IgD-negative memory B cell (primary cell): Measurements from ENCODE around the gene SLC38A3. TPM values are rescaled to one million over a fixed set of nuclear protein-coding genes. Genes with fewer than 3 reads are reported as not detected.

Source experiments
- H3K27ac Mint-ChIP-seq, 3 donors: one replicate each; pipeline ENCODE4 v1.8.0; 2020 to 2022; ENCODE audit warnings: mild to moderate bottlenecking in 3 of 3, mixed read lengths in 3 of 3, moderate library complexity in 1 of 3
- H3K27me3 Mint-ChIP-seq: one replicate; pipeline ENCODE4 v1.8.0; 2021; ENCODE audit warnings: mixed read lengths
- H3K36me3 Mint-ChIP-seq: one replicate; pipeline ENCODE4 v1.8.0; 2020; ENCODE audit warnings: mild to moderate bottlenecking, mixed read lengths
- H3K4me1 Mint-ChIP-seq, 3 donors: one replicate each; pipeline ENCODE4 v1.8.0; 2020 to 2022; ENCODE audit warnings: mixed read lengths in 3 of 3, mild to moderate bottlenecking in 1 of 3
- H3K4me3 Mint-ChIP-seq, 4 donors: one replicate each; pipeline ENCODE4 v1.8.0; 2020 to 2022; ENCODE audit warnings: mild to moderate bottlenecking in 4 of 4, mixed read lengths in 4 of 4, moderate library complexity in 3 of 4
- H3K9me3 Mint-ChIP-seq, 3 donors: one replicate each; pipeline ENCODE4 v1.8.0; 2020 to 2021; ENCODE audit warnings: mixed read lengths in 3 of 3, mild to moderate bottlenecking in 1 of 3
- polyA plus RNA-seq: library from polyadenylated mRNA; unstranded; fragments of 300-500 nt; fragmentation: Illumina TruSeq; gene quantifications from one replicate; pipeline ENCODE4 v1.2.3, GENCODE V29; 2021

SLC38A3 gene
- polyA plus RNA-seq: not detected

DNA sequence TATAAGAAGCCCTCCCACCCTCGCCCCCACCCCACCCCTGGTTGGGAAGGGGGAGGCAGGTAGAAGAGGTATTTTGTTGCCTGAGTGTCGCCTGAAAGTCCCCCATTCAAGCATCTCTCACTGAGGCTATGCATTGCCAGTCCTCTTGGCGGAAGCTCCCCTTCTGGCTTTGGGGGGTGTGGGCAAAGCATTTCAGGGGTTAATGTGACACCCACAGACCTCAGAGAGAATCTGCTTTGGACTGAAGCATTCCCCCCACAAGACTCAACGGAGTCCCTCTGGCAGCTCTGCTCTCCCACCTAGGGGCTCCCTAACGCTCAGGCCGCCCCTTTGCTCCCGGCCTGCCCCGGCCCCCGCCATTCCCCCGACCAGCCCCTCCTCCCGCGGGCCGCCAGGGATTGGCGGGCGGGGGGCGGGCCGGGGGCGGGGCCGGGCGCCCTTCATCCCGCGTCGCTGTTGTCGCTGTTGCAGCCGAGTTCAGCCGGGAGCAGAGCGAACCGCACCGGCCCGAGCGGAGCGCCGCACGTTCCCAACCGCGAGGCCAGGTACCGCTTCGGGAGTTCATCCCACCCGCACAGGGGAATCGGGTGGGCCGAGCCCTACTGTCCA, at the start of gene SLC38A3:
Gene SLC38A3 (plus strand): TSS at position 468 of the 609 bp plus-strand sequence. CDS start 8,929 bp downstream, outside the sequence.
- Mint-ChIP-seq H3K36me3 (no peaks in the 10 kb centered on the region), H3K4me1 (peaks cover 0 to 1% (median 0%) of the 10 kb centered on the region in 3 donors), H3K27ac (no peak within 1 kb of the TSS), H3K27me3 (peaks cover 44% of the 10 kb centered on the region), H3K4me3 (peak within 1 kb of the TSS in 2 of 4 donors; percentile 55 to 63), H3K9me3 (peaks cover 0 to 2% (median 0%) of the 10 kb centered on the region in 3 donors)

DNA sequence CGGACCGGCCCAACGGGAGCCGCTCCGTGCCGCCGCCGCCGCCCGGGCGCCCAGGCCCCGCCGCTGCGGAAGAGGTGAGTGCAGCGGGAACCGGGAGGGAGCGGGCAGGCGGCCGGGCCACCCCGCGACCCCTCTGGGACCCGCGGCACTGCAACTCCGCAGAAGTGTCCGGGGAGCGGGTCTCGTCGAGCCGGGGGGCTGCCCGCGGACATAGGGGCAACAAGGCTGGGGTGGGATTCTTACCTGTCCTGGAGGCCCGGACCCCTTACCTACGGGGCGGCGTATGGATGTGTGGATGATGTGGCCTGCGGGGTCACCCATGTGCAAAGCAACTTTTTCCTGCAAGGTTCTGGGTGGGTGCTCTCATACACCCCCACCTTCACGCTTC, 49.6 kb upstream of the SLC38A3 start:
- peak overlapping the region in 1 of 3 donors; percentile 53 for H3K27ac Mint-ChIP-seq

DNA sequence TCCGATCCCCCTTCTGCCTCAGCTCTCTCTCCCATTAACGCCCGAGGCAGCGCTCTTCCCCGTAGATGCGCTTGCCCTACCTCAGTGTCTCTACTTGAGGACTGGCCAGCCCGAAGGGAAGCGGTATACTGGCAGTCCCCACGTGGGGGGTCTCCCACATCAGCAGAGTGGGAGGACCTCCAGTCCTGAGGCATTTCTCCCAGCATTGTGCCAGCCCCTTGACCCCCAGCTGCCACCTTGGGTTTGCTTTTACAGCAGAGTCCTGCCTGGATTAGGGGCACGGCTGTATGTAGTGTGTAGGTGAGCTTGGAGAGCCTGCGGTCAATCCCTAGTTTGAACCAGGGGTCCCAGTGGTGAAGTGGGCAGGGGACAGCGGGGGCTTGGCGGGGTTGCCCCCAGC, 49.2 kb upstream of the SLC38A3 start:
- Mint-ChIP-seq H3K4me3 (peak overlapping the region; percentile 75 to 92 (median 86)), H3K9me3 (no peaks in the 10 kb centered on the region), H3K27me3 (peaks cover 17% of the 10 kb centered on the region), H3K36me3 (no peaks in the 10 kb centered on the region), H3K4me1 (peaks cover 0 to 7% (median 2%) of the 10 kb centered on the region in 3 donors), H3K27ac (peak overlapping the region in 1 of 3 donors; percentile 53)

More for the DNA sequence above, 49.6 kb upstream of the SLC38A3 start:
- Mint-ChIP-seq H3K9me3 (no peaks in the 10 kb centered on the region), H3K27me3 (peaks cover 17% of the 10 kb centered on the region), H3K36me3 (no peaks in the 10 kb centered on the region), H3K4me3 (peak overlapping the region; percentile 75 to 92 (median 86)), H3K4me1 (peaks cover 0 to 7% (median 2%) of the 10 kb centered on the region in 3 donors)

- Mint-ChIP-seq H3K27me3 (peaks cover 17% of the 10 kb centered on the region), H3K9me3 (no peaks in the 10 kb centered on the region), H3K27ac (no peak overlapping the region), H3K4me1 (peaks cover 0 to 7% (median 2%) of the 10 kb centered on the region in 3 donors), H3K36me3 (no peaks in the 10 kb centered on the region), H3K4me3 (peak overlapping the region in 1 of 4 donors; percentile 4)
These were observed 48.2 kb upstream of the SLC38A3 start for GRCh38 chr3:50156549-50157493.

- no peaks in the 10 kb centered on the region for H3K36me3 Mint-ChIP-seq
- no peaks in the 10 kb centered on the region for H3K9me3 Mint-ChIP-seq
- H3K27ac Mint-ChIP-seq: no peak overlapping the region
- no peak overlapping the region for H3K4me3 Mint-ChIP-seq
- peaks cover 17% of the 10 kb centered on the region for H3K27me3 Mint-ChIP-seq
- peaks cover 0 to 7% (median 2%) of the 10 kb centered on the region in 3 donors for H3K4me1 Mint-ChIP-seq
These were observed 47.1 kb upstream of the SLC38A3 start for GRCh38 chr3:50157827-50158529.

GRCh38 chr3:50158530-50159146, 46.4 kb upstream of the SLC38A3 start:
- Mint-ChIP-seq H3K36me3 (no peaks in the 10 kb centered on the region), H3K9me3 (no peaks in the 10 kb centered on the region), H3K4me3 (no peak overlapping the region), H3K27ac (no peak overlapping the region), H3K27me3 (peaks cover 13% of the 10 kb centered on the region), H3K4me1 (peaks cover 0 to 7% (median 2%) of the 10 kb centered on the region in 3 donors)

DNA sequence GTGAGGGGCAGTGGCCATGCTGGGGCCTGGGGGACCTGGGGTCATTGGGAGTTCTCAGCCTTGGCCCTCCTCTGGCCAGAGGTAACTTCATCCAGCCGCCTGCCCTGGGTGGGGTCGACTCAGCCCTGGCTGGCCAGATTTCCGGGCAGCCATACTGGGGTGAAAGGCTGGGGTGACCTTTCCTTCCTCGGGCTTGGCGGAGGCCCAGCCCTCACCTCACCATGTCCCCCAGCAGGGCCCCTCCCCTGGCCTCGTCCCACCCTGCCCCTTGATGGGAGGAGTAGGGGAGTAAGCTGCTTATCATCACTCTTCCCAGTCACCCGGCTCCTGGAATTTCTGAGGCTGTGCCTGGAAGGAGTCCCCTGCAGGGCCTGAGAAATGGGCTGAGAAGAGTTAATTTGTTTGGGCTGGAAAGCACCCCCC, 44.5 kb upstream of the SLC38A3 start:
- Mint-ChIP-seq H3K27me3 (peaks cover 7% of the 10 kb centered on the region), H3K27ac (no peak overlapping the region), H3K4me3 (no peak overlapping the region), H3K4me1 (peaks cover 0 to 3% (median 0%) of the 10 kb centered on the region in 3 donors), H3K36me3 (no peaks in the 10 kb centered on the region), H3K9me3 (no peaks in the 10 kb centered on the region)

- Mint-ChIP-seq H3K4me3 (no peak overlapping the region), H3K27ac (no peak overlapping the region), H3K9me3 (no peaks in the 10 kb centered on the region), H3K36me3 (no peaks in the 10 kb centered on the region), H3K27me3 (no peaks in the 10 kb centered on the region), H3K4me1 (no peaks in the 10 kb centered on the region)
These were observed 43.8 kb upstream of the SLC38A3 start for GRCh38 chr3:50161320-50161719.

DNA sequence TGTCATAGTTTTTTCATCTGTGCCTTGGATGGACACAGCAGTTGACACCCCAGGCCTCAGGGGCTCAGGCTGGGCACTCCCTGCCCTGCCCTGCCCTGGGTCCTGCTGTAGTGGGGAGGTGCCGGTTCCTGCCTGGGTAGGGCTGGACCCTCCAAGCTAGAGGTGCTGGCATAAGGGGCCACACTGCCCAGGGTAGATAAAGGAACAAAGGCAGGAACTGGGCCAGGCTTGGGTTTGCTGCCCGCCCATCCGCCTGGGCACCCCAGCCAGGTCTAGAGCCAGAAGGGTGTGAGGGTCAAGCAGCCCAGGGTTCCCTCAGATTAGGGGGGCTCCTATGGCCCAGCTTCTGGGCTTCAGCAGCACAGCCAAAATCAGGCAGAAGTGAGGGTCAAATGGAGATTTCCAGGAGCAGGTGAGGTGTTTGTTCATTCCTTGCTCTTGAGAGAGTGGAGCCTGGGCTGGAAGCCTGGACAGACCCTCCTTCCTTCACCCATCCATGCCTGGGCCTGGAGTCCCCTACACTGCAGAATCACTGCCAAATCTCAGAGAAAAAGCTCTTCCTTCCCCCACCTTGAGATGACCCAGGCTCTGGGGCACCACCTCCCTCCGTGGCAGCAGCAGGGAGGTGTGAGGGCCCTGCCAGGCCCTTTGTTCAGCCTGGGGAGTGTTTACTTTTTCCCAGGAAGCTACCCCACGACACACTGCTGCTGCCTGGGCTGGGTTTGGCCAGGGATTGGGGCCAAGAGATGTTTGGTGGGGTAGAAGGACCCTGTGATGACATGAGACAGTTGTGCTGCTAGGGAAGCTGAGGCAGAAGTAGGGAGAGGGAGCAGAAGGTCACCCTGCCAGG, 42.8 kb upstream of the SLC38A3 start:
- no peaks in the 10 kb centered on the region for H3K9me3 Mint-ChIP-seq
- H3K4me3 Mint-ChIP-seq: no peak overlapping the region
- no peaks in the 10 kb centered on the region for H3K4me1 Mint-ChIP-seq
- no peak overlapping the region for H3K27ac Mint-ChIP-seq
- no peaks in the 10 kb centered on the region for H3K27me3 Mint-ChIP-seq
- no peaks in the 10 kb centered on the region for H3K36me3 Mint-ChIP-seq

- Mint-ChIP-seq H3K9me3 (no peaks in the 10 kb centered on the region), H3K36me3 (peaks cover 3% of the 10 kb centered on the region), H3K4me1 (no peaks in the 10 kb centered on the region), H3K27me3 (peaks cover 4% of the 10 kb centered on the region), H3K27ac (no peak overlapping the region), H3K4me3 (no peak overlapping the region)
These were observed 41.3 kb upstream of the SLC38A3 start for GRCh38 chr3:50163572-50164455.

DNA sequence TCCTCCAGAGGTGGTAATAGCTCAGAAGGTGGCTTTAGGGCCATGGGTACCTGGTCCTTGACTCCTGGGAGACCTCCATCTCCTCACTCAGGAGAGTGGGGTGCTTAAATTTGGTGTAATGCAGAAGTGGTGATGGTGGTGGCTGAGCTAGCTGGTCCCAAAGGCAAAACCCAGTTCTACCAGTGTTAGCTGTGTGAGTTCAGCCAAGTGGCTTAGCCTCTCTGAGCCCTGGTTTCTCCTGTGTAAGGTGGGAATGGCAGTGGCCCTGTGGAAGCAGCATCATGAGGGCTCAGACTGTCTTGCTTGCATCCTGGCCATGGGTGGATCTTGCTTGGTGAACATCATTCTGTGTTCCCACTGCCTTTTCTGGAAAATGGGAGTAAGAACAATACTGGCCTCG, 40.6 kb upstream of the SLC38A3 start:
- H3K27ac Mint-ChIP-seq: no peak overlapping the region

GRCh38 chr3:50164984-50165909, 39.8 kb upstream of the SLC38A3 start:
- H3K27me3 Mint-ChIP-seq: peaks cover 5% of the 10 kb centered on the region
- no peaks in the 10 kb centered on the region for H3K4me1 Mint-ChIP-seq
- H3K27ac Mint-ChIP-seq: no peak overlapping the region
- no peaks in the 10 kb centered on the region for H3K9me3 Mint-ChIP-seq
- peaks cover 3% of the 10 kb centered on the region for H3K36me3 Mint-ChIP-seq
- no peak overlapping the region for H3K4me3 Mint-ChIP-seq

More for the DNA sequence above, 40.6 kb upstream of the SLC38A3 start:
- Mint-ChIP-seq H3K36me3 (peaks cover 3% of the 10 kb centered on the region), H3K4me3 (no peak overlapping the region), H3K9me3 (no peaks in the 10 kb centered on the region), H3K27me3 (peaks cover 4% of the 10 kb centered on the region), H3K4me1 (no peaks in the 10 kb centered on the region)
